ENCODE results near the gene SDK2. TPM values are rescaled to one million over a fixed set of nuclear protein-coding genes. Genes with fewer than 3 reads are reported as not detected.

SDK2 gene
- total and polyA plus RNA-seq, 2 experiments from 2014 or later = 0.74 to 5.1 TPM

GRCh38 chr17:73678999-73679398 lies 34.8 kb upstream of the SDK2 start:
- H3K4me1 ChIP-seq (ENCODE audit: insufficient read depth) = peaks cover 11% of the 10 kb centered on the region
- no peaks in the 10 kb centered on the region for H3F3A ChIP-seq (replicated peaks; ENCODE audit: low read depth)
- Mint-ChIP-seq H3K4me1 (peaks cover 10% of the 10 kb centered on the region), H3K9me3 (peaks cover 13% of the 10 kb centered on the region), H3K27me3 (ENCODE audit: insufficient read depth, low read depth, poor library complexity) (peaks cover 7% of the 10 kb centered on the region), H3K27ac (no peak overlapping the region), H3K4me3 (no peak overlapping the region), H3K36me3 (ENCODE audit: low read depth) (peaks cover 5% of the 10 kb centered on the region; the same call in 2 of the 3 replicates)
- H2AFZ ChIP-seq = no peak overlapping the region
- no peaks in the 10 kb centered on the region for H4K20me1 ChIP-seq (replicated peaks; ENCODE audit: insufficient read depth)
- H3K36me3 ChIP-seq (ENCODE audit: insufficient read depth) = no peaks in the 10 kb centered on the region
- no peak for ATAC-seq
- no peak overlapping the region for H3K4me3 ChIP-seq
- no peak overlapping the region for H3K4me2 ChIP-seq
- no peaks in the 10 kb centered on the region for H3K27me3 ChIP-seq (ENCODE audit: insufficient read depth)
- DNase-seq (ENCODE audit: low spot score) = no peak
- TF ChIP-seq, protein P1, sequence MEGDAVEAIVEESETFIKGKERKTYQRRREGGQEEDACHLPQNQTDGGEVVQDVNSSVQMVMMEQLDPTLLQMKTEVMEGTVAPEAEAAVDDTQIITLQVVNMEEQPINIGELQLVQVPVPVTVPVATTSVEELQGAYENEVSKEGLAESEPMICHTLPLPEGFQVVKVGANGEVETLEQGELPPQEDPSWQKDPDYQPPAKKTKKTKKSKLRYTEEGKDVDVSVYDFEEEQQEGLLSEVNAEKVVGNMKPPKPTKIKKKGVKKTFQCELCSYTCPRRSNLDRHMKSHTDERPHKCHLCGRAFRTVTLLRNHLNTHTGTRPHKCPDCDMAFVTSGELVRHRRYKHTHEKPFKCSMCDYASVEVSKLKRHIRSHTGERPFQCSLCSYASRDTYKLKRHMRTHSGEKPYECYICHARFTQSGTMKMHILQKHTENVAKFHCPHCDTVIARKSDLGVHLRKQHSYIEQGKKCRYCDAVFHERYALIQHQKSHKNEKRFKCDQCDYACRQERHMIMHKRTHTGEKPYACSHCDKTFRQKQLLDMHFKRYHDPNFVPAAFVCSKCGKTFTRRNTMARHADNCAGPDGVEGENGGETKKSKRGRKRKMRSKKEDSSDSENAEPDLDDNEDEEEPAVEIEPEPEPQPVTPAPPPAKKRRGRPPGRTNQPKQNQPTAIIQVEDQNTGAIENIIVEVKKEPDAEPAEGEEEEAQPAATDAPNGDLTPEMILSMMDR (conservative IDR thresholded peaks at IDR 0.05; ENCODE audit: low read depth in 2 of 2) = no peak
- TF ChIP-seq EZH2 (IDR thresholded peaks at IDR 0.05; ENCODE audit: low read depth, unreplicated experiment) (no peak), CREB1 (CRISPR knock-in tag; IDR thresholded peaks at IDR 0.05; ENCODE audit: low read depth) (no peak), ZNF462 (CRISPR knock-in tag; IDR thresholded peaks at IDR 0.05) (no peak)
- H3K79me2 ChIP-seq (replicated peaks; ENCODE audit: insufficient read depth) = no peaks in the 10 kb centered on the region
- H3K9me2 ChIP-seq (ENCODE audit: insufficient read depth) = no peaks in the 10 kb centered on the region
- H3K27ac ChIP-seq (ENCODE audit: low read depth) = no peak overlapping the region
